HepG2 (cell line): ENCODE measurements around the gene CFAP206. TPM values are rescaled to one million over a fixed set of nuclear protein-coding genes. Genes with fewer than 3 reads are reported as not detected.

Source experiments
- MEF2D ChIP-seq: sonication (generic); formaldehyde crosslinking; IDR thresholded peaks from 2 replicates; pipeline ENCODE4 v1.5.1; 2020; ENCODE audit warnings: mild to moderate bottlenecking, missing genetic modification reagents
- NFKB2 ChIP-seq: sonication (generic); formaldehyde crosslinking; IDR thresholded peaks from 2 replicates; pipeline ENCODE4 v1.4.0; 2020; ENCODE audit warnings: missing genetic modification reagents, borderline replicate concordance
- POGK ChIP-seq: sonication (generic); formaldehyde crosslinking; conservative IDR thresholded peaks from 2 replicates; pipeline ENCODE4 v1.8.0; 2022; ENCODE audit warnings: mild to moderate bottlenecking, moderate library complexity, missing genetic modification reagents
- SAP130 ChIP-seq: IDR thresholded peaks from 2 replicates; pipeline ENCODE4 v1.6.1; 2016; ENCODE audit warnings: low read depth
- THYN1 ChIP-seq: sonication (generic); formaldehyde crosslinking; IDR thresholded peaks from 2 replicates; pipeline ENCODE4 v1.8.1; 2023; ENCODE audit warnings: low read depth, mild to moderate bottlenecking, moderate library complexity, missing genetic modification reagents, borderline replicate concordance
- YEATS4 ChIP-seq: sonication (generic); formaldehyde crosslinking; IDR thresholded peaks from 2 replicates; pipeline ENCODE4 v1.4.0; 2020; ENCODE audit warnings: missing genetic modification reagents, borderline replicate concordance
- ZBTB33 ChIP-seq: sonication (generic); formaldehyde crosslinking; IDR thresholded peaks from 2 replicates; pipeline ENCODE4 v1.4.0; 2020; ENCODE audit warnings: missing genetic modification reagents
- ZNF275 ChIP-seq: sonication (generic); formaldehyde crosslinking; IDR thresholded peaks from 2 replicates; pipeline ENCODE4 v1.8.0; 2022; ENCODE audit warnings: missing genetic modification reagents, mild to moderate bottlenecking, inconsistent platforms, borderline replicate concordance
- ZNF276 ChIP-seq: sonication (generic); formaldehyde crosslinking; IDR thresholded peaks from 2 replicates; pipeline ENCODE4 v1.4.0; 2020; ENCODE audit warnings: mild to moderate bottlenecking, low read depth, missing genetic modification reagents
- ZNF317 ChIP-seq: sonication (generic); formaldehyde crosslinking; IDR thresholded peaks from 2 replicates; pipeline ENCODE4 v1.5.0; 2020; ENCODE audit warnings: mild to moderate bottlenecking, missing genetic modification reagents
- ZNF432 ChIP-seq: sonication (generic); formaldehyde crosslinking; IDR thresholded peaks from 2 replicates; pipeline ENCODE4 v1.5.0; 2020; ENCODE audit warnings: missing genetic modification reagents, mild to moderate bottlenecking, borderline replicate concordance
- ZNF451 ChIP-seq: sonication (generic); formaldehyde crosslinking; IDR thresholded peaks from 2 replicates; pipeline ENCODE4 v1.5.0; 2020; ENCODE audit warnings: mild to moderate bottlenecking, missing genetic modification reagents
- ZNF619 ChIP-seq: sonication (generic); formaldehyde crosslinking; IDR thresholded peaks from 2 replicates; pipeline ENCODE4 v1.4.0; 2020; ENCODE audit warnings: mild to moderate bottlenecking, missing genetic modification reagents
- ZNF629 ChIP-seq: sonication (generic); formaldehyde crosslinking; conservative IDR thresholded peaks from 2 replicates; pipeline ENCODE4 v1.5.0; 2020; ENCODE audit warnings: missing genetic modification reagents
- ZNF710 ChIP-seq: sonication (generic); formaldehyde crosslinking; IDR thresholded peaks from 2 replicates; pipeline ENCODE4 v1.5.0; 2020; ENCODE audit warnings: mild to moderate bottlenecking, missing genetic modification reagents, borderline replicate concordance
- polyA plus RNA-seq, 8 experiments: library from polyadenylated mRNA; depleted of rRNA in 3 of 8; stranded (reverse) in 7 of 8; unstranded in 1 of 8; fragments of >200 nt; fragmentation: Illumina TruSeq in 4 of 8; extraction: Trizol in 4 of 8; gene quantifications; 2 replicates each; pipeline versions ENCODE4 v1.2.1 to v1.2.3, GENCODE V29; 2011 to 2016; ENCODE audit warnings: low read depth in 4 of 8, missing spikeins in 1 of 8, mixed read lengths in 1 of 8; ENCODE audit not compliant: insufficient read depth in 1 of 8
- total RNA-seq, 5 experiments: library from RNA; depleted of rRNA; stranded (reverse); fragments of >200 nt; fragmentation: Illumina TruSeq; extraction: Trizol; gene quantifications; 2 replicates each; pipeline ENCODE4 v1.2.3, GENCODE V29; 2016; ENCODE audit warnings: low read depth in 1 of 5
- TF ChIP-seq, protein P1 (sequence below): IDR thresholded peaks from 2 replicates; pipeline ENCODE4 v1.6.1; 2018; ENCODE audit warnings: missing genetic modification reagents, mild to moderate bottlenecking, missing compliant biosample characterization

Gene CFAP206
- total and polyA plus RNA-seq, 2 of the 13 experiments (the other 11 are each of a cell fraction or from before 2014, with no cell fraction given), result not detected

GRCh38 chr6:87407901-87408720 lies at the start of gene CFAP206 (continued):
- TF ChIP-seq SAP130 (peak; percentile 83), ZNF629 (CRISPR knock-in tag) (no peak), ZNF276 (CRISPR knock-in tag) (0 out of 2 replicates have a peak, but pooled peaks have one; percentile 42), THYN1 (CRISPR knock-in tag) (no peak), NFKB2 (CRISPR knock-in tag) (peak; percentile 74; the same call in 1 of the 2 replicates), ZNF451 (CRISPR knock-in tag) (0 out of 2 replicates have a peak, but pooled peaks have one; percentile 53), ZNF432 (CRISPR knock-in tag) (no peak), MEF2D (CRISPR knock-in tag) (0 out of 2 replicates have a peak, but pooled peaks have one; percentile 26), ZBTB33 (CRISPR knock-in tag) (no peak), ZNF619 (CRISPR knock-in tag) (peak; percentile 32; the same call in 1 of the 2 replicates), ZNF317 (CRISPR knock-in tag) (0 out of 2 replicates have a peak, but pooled peaks have one; percentile 59), ZNF275 (CRISPR knock-in tag) (0 out of 2 replicates have a peak, but pooled peaks have one; percentile 38), YEATS4 (CRISPR knock-in tag) (peak; percentile 51; the same call in 1 of the 2 replicates), ZNF710 (CRISPR knock-in tag) (peak; percentile 82; the same call in 1 of the 2 replicates), POGK (CRISPR knock-in tag) (peak; percentile 66)
- TF ChIP-seq, protein P1, sequence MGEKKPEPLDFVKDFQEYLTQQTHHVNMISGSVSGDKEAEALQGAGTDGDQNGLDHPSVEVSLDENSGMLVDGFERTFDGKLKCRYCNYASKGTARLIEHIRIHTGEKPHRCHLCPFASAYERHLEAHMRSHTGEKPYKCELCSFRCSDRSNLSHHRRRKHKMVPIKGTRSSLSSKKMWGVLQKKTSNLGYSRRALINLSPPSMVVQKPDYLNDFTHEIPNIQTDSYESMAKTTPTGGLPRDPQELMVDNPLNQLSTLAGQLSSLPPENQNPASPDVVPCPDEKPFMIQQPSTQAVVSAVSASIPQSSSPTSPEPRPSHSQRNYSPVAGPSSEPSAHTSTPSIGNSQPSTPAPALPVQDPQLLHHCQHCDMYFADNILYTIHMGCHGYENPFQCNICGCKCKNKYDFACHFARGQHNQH (CRISPR knock-in tag), result peak; percentile 51
